Thoracic aorta (tissue), 2 donors: ENCODE results near the gene BACE1. TPM values are rescaled to one million over a fixed set of nuclear protein-coding genes. Genes with fewer than 3 reads are reported as not detected.

Experiments
- ATAC-seq: fragments of 150-250 bp; one replicate; pipeline ENCODE4 v1.8.0; 2017; ENCODE audit warnings: low read depth; ENCODE audit not compliant: insufficient number of reproducible peaks, low FRiP score
- DNase-seq: peaks from one replicate; pipeline ENCODE4 v3.0.0-alpha.2; 2020; ENCODE audit warnings: low spot score
- H3K27ac ChIP-seq, 2 donors: fragments of 200-600 bp; sonication (generic); 1 replicate in 1 of 2; 2 replicates in 1 of 2; pipeline ENCODE4 v1.5.1; 2016; ENCODE audit warnings: mild to moderate bottlenecking in 2 of 2, moderate library complexity in 2 of 2
- H3K27me3 ChIP-seq: fragments of 200-600 bp; sonication (generic); replicated peaks from 2 replicates; pipeline ENCODE4 v1.6.0; 2016; ENCODE audit warnings: mild to moderate bottlenecking; ENCODE audit not compliant: insufficient read depth
- H3K36me3 ChIP-seq: fragments of 200-600 bp; sonication (generic); one replicate; pipeline ENCODE4 v1.5.1; 2016
- H3K4me1 ChIP-seq, 2 donors: fragments of 200-600 bp; sonication (generic); 1 replicate in 1 of 2; 2 replicates in 1 of 2; pipeline versions ENCODE4 v1.5.1 to v1.6.0; 2016; ENCODE audit warnings: low read depth in 2 of 2, mild to moderate bottlenecking in 1 of 2; ENCODE audit not compliant: control insufficient read depth in 1 of 2
- H3K4me3 ChIP-seq: fragments of 200-600 bp; sonication (generic); 2 replicates; pipeline ENCODE4 v1.5.1; 2016; ENCODE audit warnings: mild to moderate bottlenecking
- H3K9me3 ChIP-seq: fragments of 200-600 bp; sonication (generic); 2 replicates; pipeline ENCODE4 v1.5.1; 2016
- total RNA-seq, 2 donors: library from RNA; depleted of rRNA; stranded (reverse); fragments of >200 nt; gene quantifications; one replicate each; pipeline versions ENCODE4 v1.1.0 to v1.2.3, GENCODE V29; 2016
- TF ChIP-seq, protein P1 (sequence below): fragments of 200-600 bp; sonication (generic); IDR thresholded peaks from one replicate; pipeline ENCODE4 v1.5.1; 2019; ENCODE audit warnings: antibody characterized with exemption

The BACE1 gene
- 10 to 100 TPM; 37.2 to 67.3 TPM for total RNA-seq

- H3K4me3 ChIP-seq = peak within 1 kb of the TSS; percentile 97
- H3K4me1 ChIP-seq = peaks cover 24 to 39% of the 10 kb centered on the region in 2 donors
- H3K27me3 ChIP-seq = no peaks in the 10 kb centered on the region
- H3K36me3 ChIP-seq = no peaks in the 10 kb centered on the region
- ATAC-seq (peak; percentile 86), DNase-seq (peak; percentile 33)
- TF ChIP-seq, protein P1, sequence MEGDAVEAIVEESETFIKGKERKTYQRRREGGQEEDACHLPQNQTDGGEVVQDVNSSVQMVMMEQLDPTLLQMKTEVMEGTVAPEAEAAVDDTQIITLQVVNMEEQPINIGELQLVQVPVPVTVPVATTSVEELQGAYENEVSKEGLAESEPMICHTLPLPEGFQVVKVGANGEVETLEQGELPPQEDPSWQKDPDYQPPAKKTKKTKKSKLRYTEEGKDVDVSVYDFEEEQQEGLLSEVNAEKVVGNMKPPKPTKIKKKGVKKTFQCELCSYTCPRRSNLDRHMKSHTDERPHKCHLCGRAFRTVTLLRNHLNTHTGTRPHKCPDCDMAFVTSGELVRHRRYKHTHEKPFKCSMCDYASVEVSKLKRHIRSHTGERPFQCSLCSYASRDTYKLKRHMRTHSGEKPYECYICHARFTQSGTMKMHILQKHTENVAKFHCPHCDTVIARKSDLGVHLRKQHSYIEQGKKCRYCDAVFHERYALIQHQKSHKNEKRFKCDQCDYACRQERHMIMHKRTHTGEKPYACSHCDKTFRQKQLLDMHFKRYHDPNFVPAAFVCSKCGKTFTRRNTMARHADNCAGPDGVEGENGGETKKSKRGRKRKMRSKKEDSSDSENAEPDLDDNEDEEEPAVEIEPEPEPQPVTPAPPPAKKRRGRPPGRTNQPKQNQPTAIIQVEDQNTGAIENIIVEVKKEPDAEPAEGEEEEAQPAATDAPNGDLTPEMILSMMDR = peak; percentile 18
- H3K27ac ChIP-seq = peak within 1 kb of the TSS; percentile 19 to 75
- H3K9me3 ChIP-seq = no peaks in the 10 kb centered on the region
Observed at GRCh38 chr11:117316197-117316961, at the start of gene BACE1. TSS of gene BACE1 (minus strand) at chr11:117316256. CDS start at chr11:117315795, 461 bp downstream.

- Histone ChIP-seq H3K9me3 (no peaks in the 10 kb centered on the region), H3K27ac (no peak overlapping the region), H3K4me1 (no peaks in the 10 kb centered on the region), H3K36me3 (peaks cover 43% of the 10 kb centered on the region), H3K27me3 (no peaks in the 10 kb centered on the region), H3K4me3 (no peak overlapping the region)
- DNase-seq = no peak
- TF ChIP-seq, protein P1 = no peak
- ATAC-seq = no peak
Observed at GRCh38 chr11:117361432-117361831, 45.4 kb upstream of the BACE1 start.

DNA sequence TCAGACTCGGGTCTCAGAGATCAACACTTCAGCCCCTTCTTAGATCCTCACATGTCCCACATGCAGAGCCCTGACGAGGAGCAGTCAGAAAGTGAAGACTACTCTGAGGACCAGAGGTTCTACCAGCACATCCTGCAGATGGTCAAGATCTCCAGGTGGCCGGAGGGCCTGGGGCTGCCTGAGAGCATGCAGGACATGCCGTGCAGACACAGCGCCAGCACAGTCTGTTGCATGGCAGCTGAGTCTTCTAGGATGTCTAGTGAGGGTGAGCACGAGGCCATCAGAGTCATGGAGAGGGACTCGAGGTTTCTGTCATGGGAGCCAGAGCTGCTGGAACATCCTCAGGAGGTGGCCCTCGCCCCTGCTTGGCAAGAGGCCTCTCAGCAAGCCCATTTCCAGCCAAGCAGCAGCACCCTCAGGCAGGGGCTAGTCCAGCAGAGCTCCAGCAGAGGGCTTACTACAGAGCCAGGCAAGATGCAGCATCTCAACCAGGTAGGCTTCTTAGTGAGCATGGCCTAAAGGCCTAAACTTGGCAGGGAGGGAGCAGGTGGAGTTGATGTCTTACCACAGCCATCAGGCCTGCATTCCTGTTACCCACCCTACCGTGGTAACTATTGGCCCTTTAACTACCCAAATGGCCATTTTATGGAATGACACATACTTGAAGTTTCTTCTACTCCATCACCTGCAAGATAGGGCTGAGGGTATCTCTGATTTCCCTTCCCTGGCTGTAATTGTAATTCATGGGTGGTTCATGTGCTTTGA lies 40.3 kb upstream of the BACE1 start:
- Histone ChIP-seq H3K4me1 (no peaks in the 10 kb centered on the region), H3K9me3 (no peaks in the 10 kb centered on the region), H3K4me3 (no peak overlapping the region), H3K36me3 (peaks cover 41% of the 10 kb centered on the region), H3K27ac (no peak overlapping the region), H3K27me3 (no peaks in the 10 kb centered on the region)
- TF ChIP-seq, protein P1 = no peak
- no peak for DNase-seq
- ATAC-seq = no peak

GRCh38 chr11:117354550-117354949 lies 38.5 kb upstream of the BACE1 start:
- TF ChIP-seq, protein P1 = no peak
- H3K4me1 ChIP-seq = no peaks in the 10 kb centered on the region
- H3K9me3 ChIP-seq = no peaks in the 10 kb centered on the region
- no peak overlapping the region for H3K4me3 ChIP-seq
- ATAC-seq = no peak
- H3K36me3 ChIP-seq = peaks cover 41% of the 10 kb centered on the region
- DNase-seq = no peak
- H3K27ac ChIP-seq = no peak overlapping the region
- no peaks in the 10 kb centered on the region for H3K27me3 ChIP-seq

DNA sequence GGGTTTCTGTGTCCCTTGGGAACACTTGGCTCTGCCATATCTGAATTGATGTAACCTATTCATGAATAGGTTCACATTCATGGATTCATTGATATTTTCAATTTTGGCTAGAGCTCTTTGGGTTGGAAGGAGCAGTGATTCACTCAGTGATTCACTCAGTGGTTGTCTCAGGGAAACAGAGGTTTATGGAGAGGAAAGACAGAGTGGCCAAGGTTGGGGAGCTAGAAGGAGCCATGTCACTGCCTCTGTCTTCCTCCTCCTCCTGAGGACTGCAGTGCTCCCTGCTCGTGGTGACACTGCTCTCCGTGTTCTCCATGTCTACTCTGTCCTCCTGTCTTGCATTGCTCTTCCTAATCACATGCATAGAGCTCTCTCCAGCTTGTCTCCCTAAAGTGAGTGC lies 29.0 kb upstream of the BACE1 start:
- TF ChIP-seq, protein P1 = no peak
- Histone ChIP-seq H3K4me3 (no peak overlapping the region), H3K36me3 (peaks cover 28% of the 10 kb centered on the region), H3K27me3 (no peaks in the 10 kb centered on the region), H3K4me1 (no peaks in the 10 kb centered on the region), H3K9me3 (no peaks in the 10 kb centered on the region), H3K27ac (no peak overlapping the region)
- DNase-seq = no peak
- ATAC-seq = no peak
